ENCODE measurements around the gene SASH1.

GRCh38 chr6:148415511-148416260, 73.0 kb downstream of the SASH1 start:
- TF ChIP-seq CTCF (IDR thresholded peaks at IDR 0.05; ENCODE audit: insufficient read depth, low read length, poor library complexity, severe bottlenecking): no peak
- no peak for TF ChIP-seq EZH2phosphoT487 (conservative IDR thresholded peaks at IDR 0.05; ENCODE audit: low read length)

All from SU-DHL-6 (cell line).